H1 (cell line): ENCODE measurements around the gene USP49. TPM values are rescaled to one million over a fixed set of nuclear protein-coding genes. Genes with fewer than 3 reads are reported as not detected.

Experiments
- CTCF ChIA-PET: fragments of 300-600 bp; sonication (Branson Sonifier 250); formaldehyde crosslinking; loops from one replicate; lab custom pipeline; 2021; ENCODE audit not compliant: partially characterized antibody; lab: Charles Lee
- POLR2A ChIA-PET: fragments of 300-600 bp; sonication (Branson Sonifier 250); formaldehyde crosslinking; loops from one replicate; lab custom pipeline; 2021; ENCODE audit warnings: inconsistent platforms; ENCODE audit not compliant: partially characterized antibody; lab: Charles Lee
- DNase-seq, 2 experiments: peaks; one replicate each; pipeline versions ENCODE4 v3.0.0 to v3.0.0-alpha.2; 2010 to 2022; ENCODE audit warnings: low spot score in 2 of 2, low read depth in 1 of 2, mixed read lengths in 1 of 2
- FAIRE-seq: peaks from 2 replicates; lab custom pipeline; 2011; peaks lifted over from hg19 to GRCh38; lab: Jason Lieb, UNC
- H2AFZ ChIP-seq: 2 replicates; pipeline ENCODE4 v1.8.1; 2012; ENCODE audit warnings: low read length, inconsistent platforms
- H2AK5ac ChIP-seq: 2 replicates; pipeline ENCODE4 v1.6.1; 2013; ENCODE audit warnings: low read depth, low read length
- H2BK120ac ChIP-seq: replicated peaks from 2 replicates; pipeline ENCODE3; 2013; ENCODE audit warnings: low read depth, low read length, inconsistent platforms
- H2BK12ac ChIP-seq: 2 replicates; pipeline ENCODE4 v1.6.1; 2013; ENCODE audit warnings: low read depth, low read length
- H2BK15ac ChIP-seq: 2 replicates; pipeline ENCODE4 v1.6.1; 2013; ENCODE audit warnings: low read length
- H2BK20ac ChIP-seq: 2 replicates; pipeline ENCODE4 v1.6.1; 2013; ENCODE audit warnings: low read length
- H2BK5ac ChIP-seq: 2 replicates; pipeline ENCODE4 v1.6.1; 2013; ENCODE audit warnings: low read depth, low read length
- H3K14ac ChIP-seq: 2 replicates; pipeline ENCODE4 v1.6.1; 2013; ENCODE audit warnings: inconsistent platforms; ENCODE audit not compliant: insufficient read length
- H3K18ac ChIP-seq: 2 replicates; pipeline ENCODE4 v1.6.1; 2013; ENCODE audit warnings: low read length; ENCODE audit errors: extremely low read depth
- H3K23ac ChIP-seq: 2 replicates; pipeline ENCODE4 v1.6.1; 2013; ENCODE audit warnings: inconsistent platforms; ENCODE audit not compliant: insufficient read length
- H3K23me2 ChIP-seq: 2 replicates; pipeline ENCODE4 v1.6.1; 2013; ENCODE audit warnings: low read depth, low read length
- H3K27ac ChIP-seq: 2 replicates; pipeline ENCODE4 v1.6.1; 2011; ENCODE audit warnings: low read depth, low read length, inconsistent platforms
- H3K27me3 ChIP-seq, 4 experiments: replicated peaks in 1 of 4; 1 replicate in 1 of 4; 2 replicates in 3 of 4; pipeline versions ENCODE4 v1.6.1 to v1.8.1; 2011 to 2013; ENCODE audit warnings: low read length in 3 of 4, mild to moderate bottlenecking in 3 of 4, inconsistent platforms in 2 of 4, mixed read lengths in 2 of 4, moderate library complexity in 1 of 4; ENCODE audit not compliant: control insufficient read depth in 3 of 4, insufficient read depth in 3 of 4; ENCODE audit errors: extremely low read depth in 1 of 4
- H3K36me3 ChIP-seq, 4 experiments: 2 replicates each; pipeline versions ENCODE4 v1.6.1 to v1.8.1; 2011 to 2013; ENCODE audit warnings: mild to moderate bottlenecking in 4 of 4, low read length in 3 of 4, moderate library complexity in 2 of 4, control low read depth in 1 of 4, inconsistent platforms in 1 of 4; ENCODE audit not compliant: insufficient read depth in 4 of 4, control insufficient read depth in 2 of 4
- H3K4ac ChIP-seq: replicated peaks from 2 replicates; pipeline ENCODE3; 2013; ENCODE audit warnings: low read length, low read depth, mixed read lengths, inconsistent platforms; ENCODE audit not compliant: insufficient read length
- H3K4me1 ChIP-seq, 4 experiments: replicated peaks in 1 of 4; 1 replicate in 1 of 4; 2 replicates in 3 of 4; pipeline versions ENCODE4 v1.6.1 to v1.8.1; 2011 to 2013; ENCODE audit warnings: low read length in 3 of 4, inconsistent platforms in 2 of 4, mixed read lengths in 1 of 4; ENCODE audit not compliant: insufficient read depth in 4 of 4, control insufficient read depth in 3 of 4
- H3K4me2 ChIP-seq, 2 experiments: 2 replicates each; pipeline versions ENCODE4 v1.6.1 to v1.8.1; 2011 to 2013; ENCODE audit warnings: low read depth in 2 of 2, low read length in 2 of 2, control low read depth in 1 of 2, inconsistent platforms in 1 of 2, mild to moderate bottlenecking in 1 of 2; ENCODE audit not compliant: insufficient read depth in 1 of 2
- H3K4me3 ChIP-seq, 4 experiments: fragments of 200-600, 300-600 bp in 1 of 4; sonication (generic), shearing (Covaris generic), sonication (Bioruptor Twin) in 1 of 4; 2 replicates each; pipeline versions ENCODE4 v1.5.1 to v1.8.1; 2011 to 2016; ENCODE audit warnings: low read length in 4 of 4, low read depth in 3 of 4, control low read depth in 2 of 4, inconsistent platforms in 2 of 4, mild to moderate bottlenecking in 2 of 4, mixed read lengths in 1 of 4, moderate library complexity in 1 of 4; ENCODE audit not compliant: insufficient read depth in 2 of 4; ENCODE audit errors: extremely low read depth in 1 of 4
- H3K56ac ChIP-seq: replicated peaks from 2 replicates; pipeline ENCODE3; 2013; ENCODE audit warnings: low read depth, mild to moderate bottlenecking, mixed read lengths, low read length, inconsistent platforms; ENCODE audit not compliant: insufficient read length
- H3K79me1 ChIP-seq: 2 replicates; pipeline ENCODE4 v1.6.1; 2013; ENCODE audit warnings: low read depth, low read length, control low read depth
- H3K79me2 ChIP-seq, 2 experiments: 2 replicates each; pipeline versions ENCODE4 v1.6.1 to v1.8.1; 2012 to 2013; ENCODE audit warnings: low read length in 2 of 2, mild to moderate bottlenecking in 2 of 2, inconsistent platforms in 1 of 2; ENCODE audit not compliant: insufficient read depth in 2 of 2, control insufficient read depth in 1 of 2
- H3K9ac ChIP-seq, 4 experiments: replicated peaks in 1 of 4; 1 replicate in 1 of 4; 2 replicates in 3 of 4; pipeline versions ENCODE4 v1.6.1 to v1.8.1; 2011 to 2013; ENCODE audit warnings: low read depth in 3 of 4, low read length in 3 of 4, control low read depth in 2 of 4, mild to moderate bottlenecking in 2 of 4, moderate library complexity in 2 of 4, inconsistent platforms in 1 of 4; ENCODE audit errors: extremely low read depth in 1 of 4
- H3K9me3 ChIP-seq, 2 experiments: 2 replicates each; pipeline versions ENCODE4 v1.6.1 to v1.8.1; 2012 to 2013; ENCODE audit warnings: mild to moderate bottlenecking in 2 of 2, moderate library complexity in 2 of 2, control low read depth in 1 of 2, inconsistent platforms in 1 of 2, low read depth in 1 of 2, low read length in 1 of 2, mixed read lengths in 1 of 2; ENCODE audit not compliant: insufficient read depth in 2 of 2
- H4K20me1 ChIP-seq, 2 experiments: replicated peaks in 1 of 2; 2 replicates each; pipeline versions ENCODE3 to v1.8.1; 2011 to 2013; ENCODE audit warnings: inconsistent platforms in 2 of 2, low read length in 2 of 2, mild to moderate bottlenecking in 1 of 2; ENCODE audit not compliant: insufficient read depth in 2 of 2, control insufficient read depth in 1 of 2
- H4K5ac ChIP-seq: 2 replicates; pipeline ENCODE4 v1.6.1; 2013; ENCODE audit warnings: low read length, low read depth, mixed read lengths, inconsistent platforms; ENCODE audit not compliant: insufficient read length
- H4K8ac ChIP-seq: 2 replicates; pipeline ENCODE4 v1.8.0; 2013; ENCODE audit warnings: mild to moderate bottlenecking, moderate library complexity, low read length, inconsistent platforms; ENCODE audit not compliant: insufficient read depth; ENCODE audit errors: extremely low read depth
- H4K91ac ChIP-seq: replicated peaks from 2 replicates; pipeline ENCODE3; 2013; ENCODE audit warnings: low read length, mixed read lengths, inconsistent platforms; ENCODE audit not compliant: insufficient read length
- CBX5 ChIP-seq: fragments of 300-800, 300-1000 bp; sonication (generic); IDR thresholded peaks from 2 replicates; pipeline ENCODE4 v1.7.1; 2016; ENCODE audit warnings: antibody characterized with exemption, low read length, low read depth
- CTBP2 ChIP-seq: IDR thresholded peaks from 2 replicates; pipeline ENCODE4 v1.7.0; 2011; ENCODE audit warnings: borderline replicate concordance, mild to moderate bottlenecking, moderate library complexity, mixed read lengths, low read length; ENCODE audit not compliant: insufficient read depth, insufficient read length
- HDAC6 ChIP-seq: IDR thresholded peaks from one replicate; pipeline ENCODE4 v1.7.1; 2012; ENCODE audit warnings: low read depth, mild to moderate bottlenecking, inconsistent platforms, low read length, moderate library complexity
- RAD21 ChIP-seq, 2 experiments: IDR thresholded peaks in 1 of 2; conservative IDR thresholded peaks in 1 of 2; 2 replicates each; pipeline ENCODE4 v1.6.1; 2011; ENCODE audit warnings: low read depth in 2 of 2, low read length in 2 of 2, improper control_type of control experiment in 1 of 2, inconsistent platforms in 1 of 2, mild to moderate bottlenecking in 1 of 2, moderate library complexity in 1 of 2
- SIRT6 ChIP-seq: IDR thresholded peaks from one replicate; pipeline ENCODE4 v1.7.1; 2012; ENCODE audit warnings: low read length, inconsistent platforms
- SIX5 ChIP-seq: IDR thresholded peaks from 2 replicates; pipeline ENCODE4 v1.6.1; 2011; ENCODE audit warnings: mild to moderate bottlenecking, low read depth, low read length
- TEAD4 ChIP-seq: IDR thresholded peaks from 2 replicates; pipeline ENCODE4 v1.6.1; 2012; ENCODE audit warnings: low read depth, low read length, inconsistent platforms, mixed read lengths
- WGBS, 2 experiments: shearing (Covaris generic) in 1 of 2; methylation state at CpG; one replicate each; pipeline versions ENCODE4 v1.1.6 to v1.1.7; 2013 to 2015; ENCODE audit warnings: low lambda C conversion rate in 2 of 2, mixed read lengths in 2 of 2, inconsistent platforms in 1 of 2, low coverage in 1 of 2, missing lambda C conversion rate in 1 of 2; ENCODE audit not compliant: insufficient replicate concordance in 2 of 2, insufficient coverage in 1 of 2, insufficient read length in 1 of 2; ENCODE audit errors: extremely low coverage in 1 of 2, missing lambda C conversion rate in 1 of 2; 5-methylcytosine and 5-hydroxymethylcytosine counted together
- polyA plus RNA-seq, 7 experiments: library from polyadenylated mRNA; depleted of rRNA in 3 of 7; stranded (reverse) in 5 of 7; unstranded in 2 of 7; fragments of >200 nt in 5 of 7; fragments of 200-250 nt in 2 of 7; gene quantifications; 1 replicate in 5 of 7; 2 replicates in 1 of 7; 4 replicates in 1 of 7; pipeline versions ENCODE4 v1.2.1 to v1.2.3, GENCODE V29; 2011 to 2013; ENCODE audit warnings: missing spikeins in 2 of 7, mixed read lengths in 2 of 7
- total RNA-seq: library from RNA; stranded (reverse); fragmentation: NEBNext Ultra II Directional; extraction: Animal tissue kit (Norgen Biotek cat#: 25700); gene quantifications from 2 replicates; pipeline ENCODE4 v1.2.1, GENCODE V29; 2021

The USP49 gene
- total and polyA plus RNA-seq, 2 of the 8 experiments (the other 6 are each of a cell fraction or from before 2014, with no cell fraction given), result 6.9 to 24.4 TPM

DNA sequence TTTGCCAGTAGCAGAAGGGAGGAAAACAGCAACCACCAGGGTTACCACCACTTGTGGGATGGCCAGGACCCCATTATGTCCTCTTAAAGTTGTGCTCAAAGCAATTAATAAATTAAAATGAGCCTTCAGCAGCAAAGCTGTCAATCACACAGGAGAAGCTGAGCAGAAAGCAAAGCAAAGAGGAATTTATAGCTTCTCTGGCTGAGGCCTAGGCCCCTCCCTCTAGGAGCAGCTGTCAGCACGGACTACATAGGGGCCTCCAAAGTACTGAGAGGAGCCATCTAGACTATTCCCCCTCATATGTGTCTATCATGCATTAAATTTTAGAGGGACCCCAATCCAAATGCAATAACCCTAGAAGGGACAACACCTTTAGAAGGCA lies 40.0 kb upstream of the USP49 start:
- Histone ChIP-seq H4K8ac (no peak overlapping the region), H3K36me3 (peaks cover 31 to 54% (median 45%) of the 10 kb centered on the region in 4 experiments), H3K4me3 (no peak overlapping the region), H3K27ac (no peak overlapping the region), H3K79me1 (peaks cover 2% of the 10 kb centered on the region), H2AK5ac (no peak overlapping the region), H2BK20ac (no peak overlapping the region), H3K14ac (no peak overlapping the region), H4K5ac (no peak overlapping the region), H3K27me3 (no peaks in the 10 kb centered on the region), H3K4me1 (peaks cover 6 to 20% (median 16%) of the 10 kb centered on the region in 4 experiments), H2BK5ac (no peak overlapping the region), H3K9me3 (no peaks in the 10 kb centered on the region), H3K23ac (no peak overlapping the region), H3K4me2 (no peak overlapping the region), H2BK15ac (no peak overlapping the region), H4K20me1 (peaks cover 2 to 6% of the 10 kb centered on the region in 2 experiments), H3K56ac (no peak overlapping the region), H3K9ac (no peak overlapping the region), H2BK12ac (no peak overlapping the region), H3K4ac (no peak overlapping the region), H3K23me2 (peaks cover 2% of the 10 kb centered on the region), H3K18ac (no peak overlapping the region), H4K91ac (no peak overlapping the region), H2BK120ac (no peak overlapping the region), H2AFZ (no peak overlapping the region), H3K79me2 (peaks cover 0 to 10% of the 10 kb centered on the region in 2 experiments; a peak in 1 of 4 replicates)
- no peak for TF ChIP-seq HDAC6
- TF ChIP-seq CTBP2, result no peak
- TF ChIP-seq TEAD4, result no peak
- no peak for TF ChIP-seq SIX5
- TF ChIP-seq CBX5, result no peak
- TF ChIP-seq SIRT6, result no peak
- no peak for TF ChIP-seq RAD21 (IDR thresholded peaks at IDR 0.05 in 1 of 2, conservative IDR thresholded peaks at IDR 0.05 in 1 of 2; ENCODE audit: low read depth in 2 of 2, low read length in 2 of 2)
- FAIRE-seq (no peak), DNase-seq (no peak)
- 83% methylated on average over 1 of the region's 1 CpG; no CpG with 5 or more reads in 1 of the 2 experiments for WGBS, 2 experiments
- ChIA-PET POLR2A (interaction anchor here (0.6 to 16.6 kb wide), 9 partner anchors 9 to 148 kb away, joined by 3 to 235 read pairs (median 6); partner anchors contain the start of genes BYSL, MED20, TAF8 and TOMM6), CTCF (interaction anchor here (0.7 to 13.7 kb wide), 27 partner anchors 9 to 484 kb away, joined by 3 to 219 read pairs (median 5); partner anchors contain the start of genes BYSL and MED20)
